GM21528 (cell line): Measurements from ENCODE around the gene PEX12.
"Not testable (repeated sequence)": the region's sequence is repeated elsewhere in the genome, so short reads cannot be mapped to it uniquely, and the experiment has no call there.

Experiments
- ATAC-seq: cut with Tn5 transposase; IDR thresholded peaks from one replicate; pipeline ENCODE4 v1.9.1; 2021; ENCODE audit warnings: mild to moderate bottlenecking, moderate library complexity; ENCODE audit not compliant: unreplicated experiment, low FRiP score

PEX12 gene

GRCh38 chr17:35584061-35584460, 5.7 kb upstream of the PEX12 start:
- no peak for ATAC-seq

DNA sequence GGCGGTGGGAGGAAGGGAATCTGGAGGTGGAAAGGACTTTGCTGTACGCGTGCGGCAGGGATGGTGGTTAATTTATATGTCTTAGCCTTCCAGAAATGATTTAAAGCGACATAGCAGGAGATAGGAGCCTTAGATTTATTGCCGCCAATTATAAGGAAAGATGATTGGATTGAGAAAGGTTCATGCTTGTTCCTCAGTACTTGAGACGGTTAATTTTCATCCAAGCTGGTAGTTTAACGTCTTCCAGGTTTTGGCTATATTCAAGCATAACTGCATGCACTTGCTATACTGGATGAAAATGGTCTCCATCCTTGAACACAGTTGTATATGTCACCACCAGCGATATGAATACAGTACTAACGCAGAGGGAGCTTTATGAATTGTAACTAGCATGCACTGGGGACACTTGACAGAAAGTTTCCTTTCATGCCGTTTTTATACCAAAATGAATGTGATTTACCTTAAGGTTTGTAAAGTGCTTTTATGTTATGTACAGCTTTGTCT, 610 bp upstream of the PEX12 start:
- ATAC-seq, result no peak

GRCh38 chr17:35577830-35578196, 558 bp downstream of the PEX12 start:
- ATAC-seq, result peak; percentile 10

DNA sequence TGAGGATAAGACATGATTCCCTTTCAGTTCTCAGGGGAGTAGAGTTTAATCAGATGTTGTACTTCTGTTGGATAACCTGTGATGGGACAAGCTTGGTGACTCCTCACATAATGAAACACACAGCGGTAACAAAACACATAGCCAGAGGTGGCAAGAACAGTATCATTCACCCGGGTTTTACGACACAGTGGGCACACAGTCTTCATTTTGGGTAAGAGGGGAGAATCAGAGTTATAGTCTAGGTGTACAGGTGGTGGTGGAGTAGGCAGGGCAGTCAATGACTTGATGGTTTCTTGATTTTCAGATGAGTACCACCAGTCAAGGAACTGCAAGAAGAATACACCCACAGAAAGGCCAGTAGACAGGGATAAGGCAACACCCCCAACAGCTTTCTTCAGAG, 2.6 kb downstream of the PEX12 start:
- ATAC-seq, result no peak

DNA sequence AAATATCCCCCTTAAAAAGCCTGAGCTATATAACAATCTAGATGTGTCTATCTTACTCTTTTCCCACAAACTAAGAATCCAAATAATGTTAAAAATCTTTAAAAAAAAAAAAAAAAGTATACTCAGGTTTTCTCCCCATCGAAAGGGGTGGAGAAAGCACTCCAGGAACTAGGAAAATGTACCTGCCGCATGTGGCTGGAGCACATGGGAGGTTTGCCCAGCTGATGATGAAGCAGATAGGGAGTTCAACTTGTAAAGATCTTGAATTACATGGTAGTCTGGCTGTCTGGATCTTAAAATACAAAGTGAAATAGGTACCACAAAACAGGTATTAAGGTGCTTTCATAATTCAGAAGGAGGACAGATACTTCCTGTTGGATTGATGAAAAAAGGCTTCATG, 9.0 kb downstream of the PEX12 start:
- no peak for ATAC-seq

GRCh38 chr17:35568561-35568960, 9.8 kb downstream of the PEX12 start:
- peak; percentile 14 for ATAC-seq

GRCh38 chr17:35566968-35567367, 11.4 kb downstream of the PEX12 start:
- ATAC-seq, result no peak

- not testable (repeated sequence) for ATAC-seq
Measured at GRCh38 chr17:35563181-35563580, 15.2 kb downstream of the PEX12 start.

GRCh38 chr17:35560703-35561102, 17.7 kb downstream of the PEX12 start, which contains the start of gene SLFN14:
Gene SLFN14, minus strand, starts transcription at chr17:35560819. Its CDS starts 2,757 bp downstream, at chr17:35558062.
- ATAC-seq, result no peak

DNA sequence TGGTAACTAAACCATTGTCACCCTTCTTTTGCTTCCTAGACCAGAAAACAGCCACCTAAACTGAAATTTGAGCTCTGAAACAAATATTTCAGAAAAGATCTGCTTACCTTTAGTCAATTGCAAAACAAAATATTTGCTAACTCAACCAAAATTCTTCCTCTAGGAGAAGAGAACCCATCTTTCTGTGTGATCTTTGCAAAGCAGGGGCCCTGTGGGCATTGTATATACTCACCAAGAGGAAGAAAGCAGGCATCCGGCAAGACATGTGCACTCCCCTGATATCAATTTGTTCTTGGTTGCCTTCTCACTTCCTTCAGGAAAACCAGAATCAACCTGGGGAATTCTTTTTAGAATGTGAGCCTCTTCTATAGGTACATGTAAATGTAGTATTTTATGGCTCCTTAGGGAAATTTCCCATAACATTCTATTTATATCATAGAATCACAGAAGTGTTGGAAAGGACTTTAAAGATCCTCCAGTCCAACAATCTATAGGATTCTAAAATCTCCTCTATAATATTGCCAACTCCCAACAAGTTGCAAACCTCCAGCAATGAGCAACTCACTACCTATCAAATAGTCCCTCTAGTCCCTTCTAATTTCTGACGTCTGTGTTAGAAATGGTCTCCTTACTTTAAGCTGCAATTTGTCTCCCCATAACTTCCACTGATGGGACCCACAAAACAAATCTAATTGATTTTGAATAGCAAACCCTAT, 18.7 kb downstream of the PEX12 start:
- no peak for ATAC-seq

DNA sequence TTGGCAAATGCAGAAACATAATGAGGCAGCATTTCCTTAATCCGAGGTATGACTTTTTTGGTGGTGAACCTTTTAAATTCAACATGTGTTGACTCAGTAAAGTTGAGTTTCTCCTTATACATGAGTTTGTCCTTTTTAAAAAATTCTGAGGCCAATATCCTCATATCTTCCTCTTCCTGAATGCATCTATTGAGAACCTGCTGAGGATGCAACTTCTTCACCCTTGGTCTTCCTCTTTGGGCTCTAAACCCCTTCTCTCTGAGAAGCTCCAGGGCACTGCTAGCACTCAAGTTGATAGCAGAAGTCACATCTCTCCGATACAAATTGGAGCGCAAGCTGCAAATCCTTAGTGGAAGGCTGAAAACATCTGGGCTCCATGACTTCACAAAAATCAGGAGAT, 21.0 kb downstream of the PEX12 start:
- no peak for ATAC-seq

DNA sequence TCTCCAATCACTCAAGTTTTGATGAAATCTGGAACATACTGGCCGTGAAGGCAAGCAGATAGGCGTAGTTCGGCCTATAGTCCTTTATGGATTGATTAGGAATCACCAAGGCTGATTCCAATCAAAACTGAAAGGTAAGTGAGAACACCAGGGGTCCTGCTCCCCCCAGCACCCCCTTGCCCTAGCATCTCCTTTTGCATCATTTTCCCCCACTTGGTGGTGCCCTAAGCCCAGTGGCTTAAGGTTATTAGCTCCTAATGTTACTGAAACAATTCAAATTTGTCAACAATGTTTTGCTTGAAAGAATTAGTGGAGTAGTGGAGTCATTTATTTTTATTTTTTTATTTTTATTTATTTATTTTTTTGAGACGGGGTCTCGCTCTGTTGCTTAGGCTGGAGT, 22.7 kb downstream of the PEX12 start:
- no peak for ATAC-seq

DNA sequence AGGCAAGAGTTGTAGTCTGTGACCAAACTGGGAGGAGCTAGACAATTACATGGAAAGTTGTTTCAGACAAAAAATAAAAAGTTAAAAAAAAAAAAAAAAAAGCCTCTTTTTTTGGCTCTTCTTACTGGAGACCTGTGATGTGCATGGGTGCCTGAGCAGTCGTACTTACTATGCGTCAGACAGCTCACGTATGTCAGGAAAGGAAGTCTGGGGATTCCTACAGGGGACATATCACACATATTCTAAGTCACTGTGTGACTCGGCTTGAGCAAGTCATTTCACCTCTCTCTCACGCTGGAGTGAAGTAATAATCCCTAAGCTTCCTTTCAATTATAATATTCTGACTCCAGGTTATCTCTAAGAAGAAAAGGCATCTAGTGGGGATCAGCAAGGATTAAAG, 23.7 kb downstream of the PEX12 start:
- ATAC-seq, result no peak

GRCh38 chr17:35553310-35553709, 25.1 kb downstream of the PEX12 start:
- no peak for ATAC-seq

GRCh38 chr17:35548978-35549377, 29.4 kb downstream of the PEX12 start:
- ATAC-seq, result no peak

DNA sequence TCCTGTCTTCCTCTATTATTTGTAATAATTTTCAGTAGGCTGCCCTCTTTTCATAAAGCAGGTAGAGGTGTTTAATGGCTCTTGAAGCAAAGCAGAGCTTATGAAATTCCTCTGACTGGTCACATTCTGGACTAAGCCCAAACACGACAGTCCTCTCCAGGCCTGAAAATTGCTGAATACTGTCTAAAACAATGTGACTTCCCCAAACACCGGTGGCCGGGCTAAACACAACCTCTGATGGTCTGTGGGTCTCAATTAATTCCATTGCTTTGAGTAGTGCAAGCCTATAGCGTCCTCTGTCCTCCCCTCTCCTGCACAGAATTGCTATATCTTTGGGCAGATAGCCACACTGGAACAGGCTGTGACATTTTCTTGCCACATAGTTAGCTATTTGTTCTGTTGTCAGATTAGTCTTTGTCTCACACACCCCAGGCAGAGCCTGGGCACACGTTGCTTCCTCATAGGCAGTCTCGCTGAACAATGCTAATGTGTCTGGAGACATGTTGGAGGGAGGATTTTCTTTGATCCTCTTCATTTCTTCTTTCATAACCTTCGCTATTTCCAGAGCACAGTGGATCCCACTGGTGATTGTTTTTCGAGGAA, 30.1 kb downstream of the PEX12 start:
- no peak for ATAC-seq

DNA sequence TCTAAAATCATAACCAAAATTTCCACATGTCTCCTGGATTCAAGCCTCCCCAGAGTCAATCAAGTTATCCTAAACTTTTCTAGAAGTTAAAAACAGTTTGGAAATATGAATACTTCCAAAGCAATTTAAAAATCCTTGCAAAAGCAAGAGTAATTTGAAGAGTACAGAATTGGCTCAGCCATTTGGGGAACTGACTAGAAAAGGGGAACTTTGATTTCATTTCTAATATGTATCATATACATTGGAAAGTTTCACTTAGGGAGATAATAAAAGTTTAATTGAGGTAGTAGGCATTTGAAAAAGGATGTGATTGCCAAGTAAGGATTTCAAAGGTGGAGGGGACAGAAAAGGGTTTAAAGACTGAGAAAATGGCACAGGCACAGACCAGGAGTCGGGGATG, 31.9 kb downstream of the PEX12 start:
- no peak for ATAC-seq

DNA sequence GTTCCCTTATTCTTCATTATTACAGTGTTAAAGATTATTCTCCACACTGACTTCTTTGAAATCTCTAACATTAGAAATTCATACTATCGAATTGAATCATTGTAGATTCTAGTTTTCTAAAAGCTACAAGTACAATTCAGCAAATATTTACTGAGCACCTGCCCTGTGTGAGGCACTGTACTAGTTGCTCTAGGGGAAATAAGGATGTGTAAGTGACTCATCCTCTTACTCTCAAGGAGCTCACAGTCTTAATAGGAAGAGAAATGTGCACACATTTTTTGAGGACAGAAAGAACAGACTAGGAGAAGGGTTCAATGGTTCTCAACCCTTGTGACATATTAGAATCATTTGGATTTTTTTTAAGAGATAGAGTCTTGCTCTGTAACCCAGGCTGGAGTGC, 33.2 kb downstream of the PEX12 start:
- no peak for ATAC-seq

GRCh38 chr17:35543856-35544255, 34.5 kb downstream of the PEX12 start:
- ATAC-seq, result no peak

DNA sequence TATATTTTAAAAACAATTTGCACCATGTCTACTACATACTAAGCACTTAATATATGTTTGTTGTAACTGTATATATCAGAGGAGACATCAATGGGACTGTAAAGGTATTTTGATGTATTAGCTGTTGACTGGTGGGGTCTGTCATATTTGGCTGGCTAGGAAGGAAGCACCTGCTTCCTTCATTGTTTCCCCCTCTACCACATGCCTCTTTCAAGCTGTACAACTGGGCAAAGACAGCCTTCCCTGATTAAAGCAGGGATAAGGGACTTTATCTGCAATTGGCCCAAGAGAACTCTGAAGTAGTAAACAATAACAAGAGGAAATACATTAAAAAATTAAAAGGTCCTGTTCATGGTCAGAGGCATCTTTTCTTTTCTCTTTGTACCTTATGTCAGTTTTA, 35.4 kb downstream of the PEX12 start:
- no peak for ATAC-seq

DNA sequence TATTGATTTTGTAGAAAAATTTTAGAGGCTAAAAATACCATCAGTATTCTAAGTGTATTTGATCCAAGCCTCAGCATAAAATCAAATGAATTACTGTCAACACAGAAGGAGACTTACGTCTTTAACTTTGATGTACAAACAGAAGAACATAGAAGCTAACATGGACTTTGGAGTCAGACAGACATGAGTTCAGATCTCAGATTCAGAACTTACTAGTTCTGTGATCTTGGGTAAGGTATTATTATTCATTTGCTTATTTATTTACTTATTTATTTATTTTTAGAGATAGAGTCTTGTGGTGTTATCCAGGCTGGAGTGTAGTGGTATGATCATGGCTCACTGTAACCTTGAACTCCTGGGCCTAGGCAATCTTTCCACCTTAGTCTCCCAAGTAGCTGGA, 36.9 kb downstream of the PEX12 start:
- ATAC-seq, result no peak
